NCI-H1105 (cell line): Measurements from ENCODE around the gene PGM3.

ENCODE experiments used
- DNase-seq: peaks from one replicate; lab custom pipeline; 2025; lab: John Stamatoyannopoulos, UW

The PGM3 gene

GRCh38 chr6:83119742-83120300, 73.2 kb downstream of the PGM3 start:
- no peak for DNase-seq

GRCh38 chr6:83117802-83118201, 75.3 kb downstream of the PGM3 start:
- no peak for DNase-seq
